ENCODE data around the gene KIRREL3.

GRCh38 chr11:126421271-126421671 is 579.3 kb downstream of the KIRREL3 start:
- TF ChIP-seq POLR2AphosphoS5 (IDR thresholded peaks at IDR 0.05; ENCODE audit: borderline replicate concordance, low read depth, low read length) (no peak), EZH2 (IDR thresholded peaks at IDR 0.05) (no peak)

Data from SK-N-MC (cell line).